Right cardiac atrium (tissue), 5 donors: ENCODE results near the gene LRRFIP1. TPM values are rescaled to one million over a fixed set of nuclear protein-coding genes. Genes with fewer than 3 reads are reported as not detected.

Experiments used
- ATAC-seq, 2 donors: fragments of 200-7000 bp; cut with Tn5 transposase; one replicate each; pipeline versions ENCODE4 v1.8.0 to v1.9.1; 2020; ENCODE audit warnings: moderate library complexity in 2 of 2, mild to moderate bottlenecking in 1 of 2
- DNase-seq, 3 donors: peaks; one replicate each; pipeline ENCODE4 v3.0.0-alpha.2; 2020
- H3K27ac ChIP-seq: one replicate; pipeline ENCODE4 v1.5.1; 2013; ENCODE audit warnings: mild to moderate bottlenecking, low read length, control low read depth, moderate library complexity
- H3K27me3 ChIP-seq: one replicate; pipeline ENCODE4 v1.6.1; 2013; ENCODE audit not compliant: control insufficient read depth, insufficient read depth
- H3K4me1 ChIP-seq: one replicate; pipeline ENCODE4 v1.6.1; 2013; ENCODE audit warnings: low read length; ENCODE audit not compliant: control insufficient read depth, insufficient read depth
- H3K4me3 ChIP-seq: one replicate; pipeline ENCODE4 v1.5.1; 2013; ENCODE audit warnings: low read length, control low read depth
- H3K9me3 ChIP-seq: one replicate; pipeline ENCODE4 v1.6.1; 2013; ENCODE audit warnings: low read length; ENCODE audit not compliant: control insufficient read depth
- WGBS: extraction: QIAGEN DNeasy Blood & Tissue Kit; methylation state at CpG from one replicate; pipeline ENCODE4 v1.1.7; 2013; 5-methylcytosine and 5-hydroxymethylcytosine counted together
- intact Hi-C, 4 donors: fragments of 100-400 bp; cut with DNase I; formaldehyde crosslinking; loops; one replicate each; pipeline versions ENCODE4 v1.11.0 to v1.14.0; 2022 to 2023
- long read RNA-seq, 4 donors: library from polyadenylated mRNA; unstranded; transcript quantifications; one replicate each; pipeline ENCODE4 v2.0.0, GENCODE V29; 2020 to 2021
- polyA plus RNA-seq: library from polyadenylated mRNA; stranded (reverse); fragments of 200-250 nt; gene quantifications from one replicate; pipeline ENCODE4 v1.2.3, GENCODE V29; 2013
- total RNA-seq, 4 donors: library from RNA; stranded (reverse); fragmentation: NEBNext Ultra II Directional; extraction: Animal tissue kit (Norgen Biotek cat#: 25700); gene quantifications; one replicate each; pipeline ENCODE4 v1.2.1, GENCODE V29; 2021
- donor health status: healthy with polysubstance abuse.
- donor health status: DM: no; HTN: yes; CAD: no.
- donor health status: DM: no; HTN: no; CAD: no.
- donor health status: DM: no; HTN: yes; CAD: no; lungs with severe emphysema.
- donor health status: DM: yes; HTN: yes; CAD: no.

Gene LRRFIP1
- total RNA-seq (100 to 1,000 TPM in 1 of 4 donors, 10 to 100 TPM in 3; 85.6 to 106 (median 87.8) TPM), polyA plus RNA-seq (61.9 TPM)
- long read RNA-seq, donor 1, full-length matches to known transcripts = 29 of 149 reads
- long read RNA-seq, donor 1, partial matches to known transcripts = 25 of 149 reads
- long read RNA-seq, donor 1, other reads (novel, unspliced or antisense) = 95 of 149 reads
- long read RNA-seq, donor 2, full-length matches to known transcripts = 20 of 65 reads
- long read RNA-seq, donor 2, partial matches to known transcripts = 7 of 65 reads
- long read RNA-seq, donor 2, other reads (novel, unspliced or antisense) = 38 of 65 reads
- long read RNA-seq, donor 3, transcript LRRFIP1-203 (24 exons, 2,775 nt) = major isoform, 19 of 220 reads
- long read RNA-seq, donor 3, transcript LRRFIP1-202 (8 exons, 3,709 nt) = minor isoform, 9 of 220 reads
- long read RNA-seq, donor 3, partial matches to known transcripts = 51 of 220 reads
- long read RNA-seq, donor 3, other reads (novel, unspliced or antisense) = 140 of 220 reads
- long read RNA-seq, donor 4, transcript LRRFIP1-203 (24 exons, 2,775 nt) = major isoform, 15 of 51 reads
- long read RNA-seq, donor 4, partial matches to known transcripts = 1 of 51 reads
- long read RNA-seq, donor 4, other reads (novel, unspliced or antisense) = 33 of 51 reads

- Histone ChIP-seq H3K9me3 (no peaks in the 10 kb centered on the region), H3K27me3 (no peaks in the 10 kb centered on the region), H3K4me1 (peaks cover 22% of the 10 kb centered on the region), H3K27ac (peak within 1 kb of the TSS; percentile 77), H3K4me3 (peak within 1 kb of the TSS; percentile 93)
- 1% methylated on average over 112 of the region's 114 CpGs for WGBS
- peak; percentile 54 to 82 (median 79) for DNase-seq
- intact Hi-C loops = loop anchor here in 1 of 4 donors (5.0 kb wide), 1 partner anchor 35 kb away; no protein-coding TSS in a partner anchor
- ATAC-seq = peak; percentile 74 to 78
Observed at GRCh38 chr2:237627441-237628246, at the start of gene LRRFIP1. LRRFIP1 (plus strand) TSS chr2:237627587; CDS start chr2:237627645, 58 bp downstream.

GRCh38 chr2:237577956-237578870, 49.2 kb upstream of the LRRFIP1 start:
- Histone ChIP-seq H3K4me3 (no peak overlapping the region), H3K27ac (no peak overlapping the region), H3K27me3 (no peaks in the 10 kb centered on the region), H3K9me3 (no peaks in the 10 kb centered on the region), H3K4me1 (no peaks in the 10 kb centered on the region)
- peak in 1 of 3 donors; percentile 25 for DNase-seq
- 94% methylated on average over 26 of the region's 26 CpGs for WGBS
- no peak for ATAC-seq
- intact Hi-C loops = loop anchor here in 2 of 4 donors (10.0 kb wide), 2 partner anchors 153 to 453 kb away; no protein-coding TSS in a partner anchor

- DNase-seq (peak in 1 of 3 donors; percentile 62), ATAC-seq (no peak)
- intact Hi-C loops = loop anchor here in 2 of 4 donors (5.0 to 10.0 kb wide), 3 partner anchors 93 to 166 kb away; no protein-coding TSS in a partner anchor
- Histone ChIP-seq H3K27ac (no peak overlapping the region), H3K27me3 (no peaks in the 10 kb centered on the region), H3K4me3 (no peak overlapping the region), H3K4me1 (no peaks in the 10 kb centered on the region), H3K9me3 (no peaks in the 10 kb centered on the region)
- WGBS = 71% methylated on average over 6 of the region's 6 CpGs
Observed at GRCh38 chr2:237581326-237581725, 46.1 kb upstream of the LRRFIP1 start.

GRCh38 chr2:237581751-237582746, 45.3 kb upstream of the LRRFIP1 start:
- Histone ChIP-seq H3K27me3 (no peaks in the 10 kb centered on the region), H3K4me1 (no peaks in the 10 kb centered on the region), H3K9me3 (no peaks in the 10 kb centered on the region), H3K4me3 (no peak overlapping the region), H3K27ac (peak overlapping the region; percentile 54)
- intact Hi-C loops = loop anchor here in 2 of 4 donors (5.0 to 10.0 kb wide), 3 partner anchors 93 to 165 kb away; no protein-coding TSS in a partner anchor
- 12% methylated on average over 25 of the region's 25 CpGs for WGBS
- DNase-seq (peak; percentile 76 to 92 (median 91)), ATAC-seq (peak; percentile 90 to 92)

GRCh38 chr2:237583385-237584295, 43.7 kb upstream of the LRRFIP1 start:
- H3K27ac ChIP-seq = no peak overlapping the region
- ATAC-seq (no peak), DNase-seq (peak in 1 of 3 donors; percentile 30)
- intact Hi-C loops = loop anchor here in 3 of 4 donors (2.0 to 10.0 kb wide), 4 partner anchors 91 to 164 kb away; no protein-coding TSS in a partner anchor
- H3K27me3 ChIP-seq = no peaks in the 10 kb centered on the region
- H3K4me1 ChIP-seq = no peaks in the 10 kb centered on the region
- H3K9me3 ChIP-seq = no peaks in the 10 kb centered on the region
- no peak overlapping the region for H3K4me3 ChIP-seq
- 85% methylated on average over 19 of the region's 19 CpGs for WGBS

GRCh38 chr2:237585590-237586221, 41.7 kb upstream of the LRRFIP1 start:
- Histone ChIP-seq H3K27ac (no peak overlapping the region), H3K4me1 (peaks cover 5% of the 10 kb centered on the region), H3K9me3 (no peaks in the 10 kb centered on the region), H3K27me3 (no peaks in the 10 kb centered on the region), H3K4me3 (no peak overlapping the region)
- ATAC-seq (no peak), DNase-seq (peak in 1 of 3 donors; percentile 37)
- intact Hi-C loops = loop anchor here in 3 of 4 donors (2.0 to 10.0 kb wide), 3 partner anchors 89 to 162 kb away; no protein-coding TSS in a partner anchor
- 90% methylated on average over 15 of the region's 15 CpGs for WGBS

- intact Hi-C loops = loop anchor here in 2 of 4 donors (5.0 to 10.0 kb wide), 2 partner anchors 87 to 159 kb away; no protein-coding TSS in a partner anchor
- 94% methylated on average over 9 of the region's 9 CpGs for WGBS
- Histone ChIP-seq H3K4me3 (no peak overlapping the region), H3K27me3 (no peaks in the 10 kb centered on the region), H3K27ac (no peak overlapping the region), H3K9me3 (no peaks in the 10 kb centered on the region), H3K4me1 (peaks cover 5% of the 10 kb centered on the region)
- DNase-seq = no peak
- ATAC-seq = no peak
Observed at GRCh38 chr2:237588044-237588696, 39.2 kb upstream of the LRRFIP1 start.
